ENCODE measurements around the gene SNX21.

SNX21 gene

DNA sequence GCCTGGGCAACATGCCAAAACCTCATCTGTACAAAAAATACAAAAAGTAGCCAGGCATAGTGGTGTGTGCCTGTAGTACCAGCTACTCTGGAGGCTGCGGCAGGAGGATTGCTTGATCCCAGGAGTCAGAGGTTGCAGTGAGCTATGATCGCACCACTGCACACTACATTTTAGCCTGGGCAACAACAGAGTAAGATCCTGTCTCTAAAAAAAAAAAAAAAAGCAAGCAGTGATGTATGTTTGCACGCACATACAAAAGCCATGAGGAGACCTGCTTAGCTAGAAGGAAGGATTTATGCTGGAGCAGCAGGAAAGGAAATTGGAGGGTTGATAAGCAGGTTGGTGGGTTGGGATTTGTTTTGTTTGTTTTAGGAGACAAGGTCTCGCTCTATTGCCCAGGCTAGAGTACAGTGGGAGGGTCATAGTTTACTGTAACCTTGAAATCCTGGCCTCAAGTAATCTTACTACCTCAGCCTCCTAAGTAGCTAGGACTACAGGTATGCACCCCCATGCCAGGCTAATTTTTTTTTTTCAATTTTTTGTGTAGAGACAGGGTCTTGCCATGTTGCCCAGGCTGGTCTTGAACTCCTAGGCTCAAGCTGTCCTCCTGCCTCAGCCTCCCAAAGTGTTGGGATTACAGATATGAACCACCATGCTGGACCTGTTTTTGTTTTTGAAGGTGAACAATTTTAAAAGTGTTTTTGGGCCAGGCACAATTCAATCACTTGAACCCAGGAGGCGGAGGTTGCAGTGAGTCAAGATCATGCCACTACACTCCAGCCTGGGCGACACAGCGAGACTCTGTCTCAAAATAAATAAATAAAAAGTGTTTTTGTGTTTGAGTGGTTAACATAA lies 27.8 kb downstream of the SNX21 start:
- DNase-seq (ENCODE audit: low spot score), result no peak

DNA sequence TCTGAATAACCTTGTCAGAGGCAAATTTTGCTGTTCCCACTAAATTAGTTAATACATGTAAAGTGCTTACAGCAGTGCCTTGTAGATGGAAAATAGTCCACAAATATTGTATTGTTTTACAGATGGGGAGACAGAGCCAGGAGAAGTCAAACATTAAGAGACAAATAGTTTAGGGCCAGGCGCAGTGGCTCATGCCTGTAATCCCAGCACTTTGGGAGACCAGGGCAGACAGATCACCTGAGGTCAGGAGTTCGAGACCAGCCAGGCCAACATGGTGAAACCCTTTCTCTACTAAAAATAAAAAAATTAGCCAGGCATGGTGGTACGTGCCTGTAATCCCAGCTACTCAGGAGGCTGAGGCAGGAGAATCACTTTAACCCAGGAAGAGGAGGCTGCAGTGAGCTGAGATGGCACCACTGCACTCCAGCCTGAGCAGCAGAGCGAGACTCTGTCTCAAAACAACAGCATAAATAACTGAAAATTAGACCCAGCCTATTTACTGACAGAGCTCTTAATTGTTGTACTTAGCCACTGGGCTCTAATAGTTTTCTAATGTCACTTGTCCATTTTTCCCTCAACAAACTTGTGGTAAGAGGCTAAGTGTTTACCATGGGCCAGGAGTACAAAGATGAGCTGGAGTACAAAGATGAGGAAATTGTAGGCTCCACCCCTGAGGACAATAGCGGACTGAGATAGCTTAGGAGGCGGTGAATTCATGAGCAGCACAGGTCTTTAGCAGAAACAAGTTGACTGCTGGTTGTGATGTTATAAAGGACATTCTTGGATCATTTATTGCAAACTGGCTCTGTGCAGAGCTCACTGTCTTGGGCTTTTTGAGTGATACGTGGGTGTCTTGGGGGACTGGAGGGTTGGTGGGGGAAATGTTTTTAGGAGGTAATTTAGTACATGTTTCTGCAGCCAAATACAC lies 30.2 kb downstream of the SNX21 start:
- TF ChIP-seq CTCF (IDR thresholded peaks at IDR 0.05; ENCODE audit: extremely low read depth, missing control alignments), result no peak
- no peak for DNase-seq (ENCODE audit: low spot score)

More for the DNA sequence above, 27.8 kb downstream of the SNX21 start:
- TF ChIP-seq CTCF (IDR thresholded peaks at IDR 0.05; ENCODE audit: extremely low read depth, missing control alignments), result no peak

- DNase-seq (ENCODE audit: low spot score), result no peak
- TF ChIP-seq CTCF (IDR thresholded peaks at IDR 0.05; ENCODE audit: extremely low read depth, missing control alignments), result no peak
Measured at GRCh38 chr20:45866454-45866853, 32.9 kb downstream of the SNX21 start.

DNA sequence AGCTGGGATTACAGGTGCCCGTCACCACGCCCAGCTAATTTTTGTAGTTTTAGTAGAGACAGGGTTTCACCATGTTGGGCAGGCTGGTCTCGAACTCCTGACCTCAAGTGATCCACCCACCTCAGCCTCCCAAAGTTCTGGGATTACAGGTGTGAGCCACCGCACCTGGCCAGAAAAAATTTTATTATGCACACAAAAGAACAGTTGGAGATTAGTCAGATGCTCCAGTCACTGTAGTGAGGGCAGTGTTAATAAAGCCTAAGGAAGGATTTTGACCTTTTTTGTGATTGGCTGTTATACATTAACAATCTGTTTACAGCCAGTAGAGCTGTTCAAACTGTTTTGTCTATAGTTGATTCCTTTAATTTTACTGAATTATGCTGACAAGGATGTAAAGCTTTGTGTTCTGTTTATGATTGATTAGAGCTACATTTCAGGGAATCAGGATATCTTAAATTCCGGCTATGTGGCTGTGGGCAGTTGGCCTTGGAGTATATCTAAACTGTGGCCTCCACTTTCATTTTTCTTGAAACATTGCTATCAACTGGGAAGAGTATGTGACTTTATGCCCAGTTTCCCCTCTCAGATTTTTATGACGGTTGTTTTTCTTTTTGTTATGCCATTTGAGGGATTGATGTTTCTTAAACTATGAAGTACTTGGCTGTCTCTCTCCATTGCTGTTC lies 33.7 kb downstream of the SNX21 start:
- no peak for TF ChIP-seq CTCF (IDR thresholded peaks at IDR 0.05; ENCODE audit: extremely low read depth, missing control alignments)
- DNase-seq (ENCODE audit: low spot score), result no peak

- no peak for DNase-seq (ENCODE audit: low spot score)
- TF ChIP-seq CTCF (IDR thresholded peaks at IDR 0.05; ENCODE audit: extremely low read depth, missing control alignments), result no peak
Measured at GRCh38 chr20:45867819-45868176, 34.2 kb downstream of the SNX21 start.

DNA sequence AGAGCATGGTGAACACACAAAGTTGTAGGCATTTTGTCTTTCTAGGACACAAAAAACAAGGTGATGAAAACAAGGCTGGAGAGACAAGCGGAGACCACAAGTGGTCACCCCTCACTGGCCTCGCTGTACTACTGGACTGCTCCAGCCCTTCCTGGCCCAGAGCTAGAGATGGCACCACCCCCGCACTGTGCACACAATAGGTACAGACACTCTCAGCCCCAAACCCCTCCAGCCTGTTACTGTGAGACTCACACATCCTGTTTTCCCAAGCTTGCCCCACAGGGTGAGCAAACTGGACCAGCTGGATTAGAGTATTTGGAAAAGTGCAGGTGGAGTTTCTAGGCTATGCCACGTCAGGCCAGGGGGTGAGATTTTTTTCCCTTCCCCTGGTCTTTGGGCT lies 39.0 kb downstream of the SNX21 start:
- TF ChIP-seq CTCF (IDR thresholded peaks at IDR 0.05; ENCODE audit: extremely low read depth, missing control alignments), result no peak
- DNase-seq (ENCODE audit: low spot score), result no peak
